ENCODE measurements around the gene PDLIM4.
A peak's percentile ranks its signal among the peaks of the same experiment; 100 is the strongest.

PDLIM4 gene

DNA sequence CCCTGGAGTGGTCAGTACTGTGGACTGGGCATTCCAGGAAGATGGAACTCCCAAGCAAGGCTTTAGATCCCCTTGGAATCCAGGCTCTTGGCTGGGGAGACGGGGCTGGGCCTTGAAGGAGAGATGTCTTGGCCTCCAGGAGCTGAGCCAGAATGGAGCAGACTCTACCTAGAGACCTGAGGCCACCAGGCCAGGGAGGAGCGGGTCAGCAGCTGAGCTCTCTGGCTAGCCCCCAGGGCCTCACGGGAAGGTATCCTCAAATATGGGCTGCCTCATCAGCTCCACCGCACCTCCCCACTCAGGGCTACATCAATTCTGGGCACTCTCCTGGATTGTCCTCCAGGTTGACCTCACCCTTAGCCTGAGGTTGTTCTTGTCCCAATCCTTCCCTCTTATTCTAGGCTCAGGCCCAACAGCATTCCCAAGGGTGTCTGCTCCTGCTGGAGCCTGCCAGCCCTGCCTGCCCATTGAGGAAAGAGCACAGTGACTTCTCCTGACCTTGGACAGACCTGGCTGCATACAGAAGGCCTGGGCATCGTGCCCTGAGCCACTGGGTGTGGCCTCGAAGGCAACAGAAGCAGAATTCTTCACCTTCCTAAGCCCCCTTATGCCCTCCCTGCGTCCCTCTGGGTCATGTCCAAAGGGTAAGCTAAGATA, 3.0 kb upstream of the PDLIM4 start:
- FAIRE-seq, result no peak

DNA sequence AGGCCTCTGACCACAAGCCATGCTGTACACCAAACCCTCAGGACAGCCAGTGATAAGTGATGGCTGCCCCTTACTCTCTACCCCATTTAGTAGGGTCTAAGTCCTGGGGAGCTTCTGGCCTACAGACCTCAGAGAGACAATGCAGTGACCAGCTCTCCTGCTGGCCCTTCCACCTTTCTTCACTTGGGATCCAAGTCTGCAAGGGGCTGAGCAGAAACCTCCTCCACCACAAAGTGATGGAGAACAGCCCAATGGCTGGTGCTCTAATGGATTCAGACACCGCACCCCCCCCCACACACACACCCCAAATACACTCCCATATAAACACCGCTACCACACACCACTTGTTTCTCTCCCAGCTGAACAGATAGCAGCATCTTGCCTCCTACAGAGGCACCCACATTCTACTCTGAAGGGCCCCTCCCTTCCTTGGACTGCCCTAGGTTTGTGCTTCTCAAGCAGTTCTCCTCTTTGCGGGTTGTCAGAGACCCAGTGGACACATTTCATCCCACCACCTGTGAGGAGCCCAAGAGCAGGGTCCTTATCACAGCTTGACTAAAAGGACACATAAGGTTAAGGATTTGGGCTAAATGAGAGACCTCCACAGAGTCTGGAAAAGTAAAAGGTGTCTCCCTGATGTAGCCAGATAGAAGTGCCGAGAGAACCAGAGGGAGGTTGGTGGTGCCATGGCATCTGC, 1.3 kb upstream of the PDLIM4 start:
- no peak for FAIRE-seq

DNA sequence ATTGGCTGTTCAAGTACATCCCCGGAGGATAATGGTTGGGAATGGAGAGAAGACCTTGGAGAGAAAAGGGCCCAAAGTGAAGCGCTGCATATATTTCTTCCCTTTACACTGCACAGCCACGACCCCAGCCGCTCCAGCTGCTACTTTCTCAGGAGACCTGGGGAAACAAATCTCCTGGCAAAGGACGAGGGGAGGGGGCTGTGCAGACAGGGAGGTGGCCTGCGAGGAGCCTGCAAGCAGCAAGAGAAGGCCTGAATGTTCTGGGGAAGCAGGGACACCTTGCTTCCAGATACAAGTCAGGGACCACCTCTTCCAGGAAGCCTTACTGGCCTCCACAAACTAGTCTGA, 739 bp upstream of the PDLIM4 start:
- no peak for FAIRE-seq

DNA sequence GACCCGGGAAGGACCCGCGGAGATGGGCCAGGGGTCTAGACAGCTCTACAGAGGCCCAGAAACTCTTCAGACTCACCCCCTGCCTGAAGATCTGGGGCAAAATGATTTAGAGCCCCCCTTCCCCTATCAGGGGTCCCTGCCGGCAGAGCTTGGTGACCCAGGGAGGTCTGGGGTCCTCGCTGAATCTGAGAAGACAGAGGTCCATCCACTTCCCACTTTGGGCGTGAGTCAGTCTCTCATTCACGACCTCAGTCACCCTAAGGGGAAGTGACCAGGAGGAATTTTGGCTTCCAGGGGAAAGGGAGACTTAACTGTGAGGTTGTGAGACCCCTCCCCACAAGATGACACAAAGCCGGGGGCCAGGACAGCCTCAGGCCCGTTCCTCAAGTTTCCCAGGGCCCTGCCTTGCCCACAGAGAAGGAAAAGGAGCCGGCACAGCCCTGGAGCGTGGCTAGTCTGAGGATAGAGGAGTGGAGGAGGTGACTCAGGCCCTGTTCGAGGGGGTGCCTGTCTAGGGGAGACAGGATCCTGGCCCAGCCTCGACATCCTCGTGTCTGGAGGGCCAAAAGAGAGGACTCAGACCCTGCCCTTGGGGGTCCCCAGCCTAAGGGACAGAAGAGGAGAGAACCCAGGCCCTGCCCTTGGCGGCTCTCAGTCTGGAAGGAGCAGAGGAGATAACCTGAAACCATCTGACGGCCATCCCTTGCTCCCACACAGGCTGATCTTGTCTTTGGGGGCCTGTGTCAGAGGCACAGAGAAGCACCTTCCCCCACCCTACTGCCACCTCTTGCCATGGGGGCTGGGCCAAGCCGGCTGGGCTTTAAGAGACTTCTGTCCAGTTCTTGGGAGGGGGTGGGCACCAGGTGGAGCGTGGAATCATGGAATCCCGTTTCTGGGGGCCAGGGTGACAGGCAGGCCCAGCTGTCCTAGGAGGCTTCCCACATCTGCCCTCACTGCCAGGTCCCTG, 889 bp downstream of the PDLIM4 start:
- no peak for FAIRE-seq

DNA sequence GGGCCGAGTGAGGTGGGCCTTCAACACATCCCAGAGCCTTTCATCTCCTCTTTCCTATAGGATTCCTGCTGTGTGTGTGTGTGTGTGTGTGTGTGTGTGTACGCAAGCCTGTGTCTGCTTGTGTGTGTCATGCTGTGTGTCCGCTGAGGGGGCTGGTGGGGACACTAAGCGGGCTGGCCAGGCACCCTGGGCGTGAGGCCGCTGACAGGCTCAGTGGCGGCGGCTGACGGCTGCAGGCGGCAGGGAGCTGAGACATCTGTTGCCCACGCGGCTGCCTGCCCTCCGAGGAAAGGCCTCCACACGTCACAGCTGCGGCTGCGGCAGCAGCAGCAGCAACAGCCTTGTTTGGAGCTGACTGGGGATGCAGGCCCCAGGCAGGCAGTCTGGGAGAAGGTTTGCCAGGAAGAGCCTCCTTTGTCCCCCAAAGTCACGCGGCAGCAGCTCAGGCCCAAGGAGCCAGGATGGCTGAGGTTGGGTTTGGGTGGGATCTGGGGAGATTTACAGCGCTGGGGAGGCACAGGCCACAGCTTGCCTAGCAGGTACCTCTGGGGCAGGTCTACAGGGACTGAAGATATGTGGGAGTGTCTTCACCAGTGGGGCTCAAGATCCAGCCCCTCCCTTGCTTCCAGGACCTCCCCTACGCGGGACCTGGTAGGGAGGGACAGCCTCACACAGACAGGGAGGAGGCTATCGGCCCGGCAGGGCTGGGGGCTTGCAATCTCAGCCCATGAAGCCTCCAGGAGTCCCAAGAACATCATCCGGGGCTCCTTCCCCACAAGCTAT, 1.8 kb downstream of the PDLIM4 start:
- FAIRE-seq, result no peak

DNA sequence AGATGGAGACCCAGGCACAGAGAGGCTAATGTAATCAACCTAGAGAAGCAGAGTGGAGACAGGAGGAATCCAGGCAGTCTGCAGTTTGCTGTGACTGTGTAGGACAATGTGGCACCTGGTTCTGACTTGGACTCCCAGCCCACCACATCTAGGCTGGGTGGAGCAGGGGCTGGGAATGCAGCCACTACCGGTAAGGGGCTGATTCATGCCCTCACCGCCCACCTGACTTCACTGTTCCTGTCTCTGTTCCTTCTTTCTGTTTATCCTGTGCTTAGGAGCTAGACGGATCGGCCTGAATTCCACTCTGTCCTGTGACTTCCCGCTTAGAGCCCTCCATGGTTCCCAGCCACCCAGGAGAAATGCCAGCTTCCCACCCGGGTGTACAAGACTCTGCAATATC, 2.6 kb downstream of the PDLIM4 start:
- FAIRE-seq, result no peak

DNA sequence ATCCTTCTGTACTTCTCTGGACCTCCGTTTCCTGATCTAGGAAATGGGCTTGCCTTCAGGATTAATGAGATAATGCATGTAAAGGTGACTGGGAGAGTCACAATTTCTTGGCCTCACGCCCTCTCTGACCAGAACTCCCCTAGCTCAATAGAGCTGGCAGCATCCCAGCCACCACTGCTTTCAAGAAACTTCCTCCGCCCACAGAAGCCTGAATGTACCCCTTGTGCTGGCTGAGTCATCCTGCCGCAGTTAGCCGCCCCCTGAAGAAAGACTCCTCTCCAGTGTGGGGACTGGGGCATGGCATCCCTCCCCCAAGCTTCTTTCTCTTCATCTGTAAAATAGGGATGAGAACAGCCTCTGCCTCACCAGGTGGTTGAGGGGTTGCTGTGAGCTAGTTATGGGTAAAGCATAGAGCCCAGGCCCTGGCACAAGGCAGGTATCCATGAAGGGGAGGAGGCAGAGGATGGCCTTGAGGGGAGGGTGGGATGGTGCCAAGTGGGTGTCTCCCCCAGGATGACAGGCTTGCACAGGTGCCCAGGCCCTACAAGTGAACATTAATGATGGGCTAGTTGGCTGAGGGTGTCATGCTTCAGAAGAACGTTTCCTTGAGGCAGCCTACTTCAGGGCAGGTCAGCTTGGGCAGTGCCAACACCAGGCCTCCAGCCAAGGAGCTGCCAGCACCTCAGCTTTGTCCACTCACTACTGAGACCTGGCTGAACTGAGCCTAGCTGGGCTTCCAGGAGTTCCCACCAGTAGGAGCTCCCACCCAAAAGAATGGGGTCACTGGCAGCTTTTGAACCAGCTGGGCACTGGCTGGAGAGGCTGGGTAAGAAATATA, 3.4 kb downstream of the PDLIM4 start:
- no peak for FAIRE-seq

DNA sequence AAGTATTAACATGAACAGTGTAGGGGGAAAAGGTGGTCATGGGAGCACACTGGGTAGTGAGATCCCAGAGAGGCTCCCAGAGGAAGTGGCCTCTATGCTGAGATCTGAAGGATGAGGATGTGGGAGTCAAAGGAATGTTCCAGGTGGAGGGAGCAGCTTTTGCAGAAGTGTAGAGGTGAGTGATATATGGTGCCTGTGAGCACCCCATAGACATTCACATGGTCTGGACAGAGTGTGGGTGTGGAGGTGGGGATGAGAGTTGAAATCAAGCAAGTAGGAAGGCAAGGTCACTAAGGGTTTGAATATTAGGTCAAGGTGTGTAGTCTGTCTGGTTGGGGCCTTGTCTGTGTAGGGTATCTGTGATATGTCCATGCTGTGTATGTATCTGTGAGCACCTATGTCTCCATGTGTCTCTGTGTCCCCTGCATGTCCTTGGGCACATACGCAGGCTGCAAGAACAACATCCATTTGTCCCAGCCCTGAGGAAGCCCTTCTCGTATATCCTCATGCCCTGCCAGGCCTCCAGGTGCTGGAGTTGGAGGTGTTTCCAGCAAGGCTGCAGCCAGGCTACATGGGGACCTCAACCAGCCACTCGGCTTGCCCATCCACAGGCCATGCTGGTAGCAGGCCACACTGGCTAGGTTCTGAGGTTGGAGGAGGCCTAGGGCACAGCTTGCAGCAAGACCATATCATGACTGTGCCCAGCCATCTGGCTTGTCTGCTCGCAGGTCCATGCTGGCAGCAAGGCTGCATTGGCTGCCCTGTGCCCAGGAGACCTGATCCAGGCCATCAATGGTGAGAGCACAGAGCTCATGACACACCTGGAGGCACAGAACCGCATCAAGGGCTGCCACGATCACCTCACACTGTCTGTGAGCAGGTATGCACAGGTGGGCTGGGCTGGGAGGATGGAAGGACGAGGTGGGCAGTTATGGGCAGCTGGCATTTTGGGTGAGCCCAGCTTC, 4.7 kb downstream of the PDLIM4 start:
- no peak for FAIRE-seq

DNA sequence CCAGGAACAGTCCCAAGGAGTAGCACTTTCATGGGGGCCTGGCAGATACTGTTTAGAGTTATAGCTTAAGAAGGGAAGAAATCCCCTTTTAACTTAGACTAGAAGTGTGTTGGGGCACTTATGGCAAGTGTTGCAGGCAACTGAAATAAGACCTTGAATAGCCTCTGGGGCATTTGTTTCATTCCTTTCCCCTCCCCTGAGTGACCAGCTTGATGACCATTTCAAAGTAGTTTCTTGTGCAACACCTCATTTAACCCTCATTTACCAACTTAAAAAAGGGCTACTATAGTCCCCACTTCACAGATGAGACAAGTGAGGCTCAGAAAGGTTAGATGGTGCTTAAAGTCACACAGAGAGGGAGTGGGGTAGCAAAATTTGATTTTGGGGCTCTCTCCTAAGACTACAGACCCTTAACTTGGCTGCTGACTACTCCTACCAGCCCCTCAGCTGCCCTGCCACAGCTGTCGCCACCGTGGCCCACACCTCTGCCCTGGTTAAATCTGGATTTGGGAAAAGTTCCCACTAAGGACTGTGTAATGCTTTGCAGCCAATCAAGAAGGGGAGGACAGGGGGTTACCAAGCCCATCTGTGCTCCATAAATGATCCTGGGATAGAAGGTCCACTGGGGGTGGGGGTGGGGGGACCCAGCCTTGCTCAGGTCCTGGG, 5.5 kb downstream of the PDLIM4 start:
- no peak for FAIRE-seq

DNA sequence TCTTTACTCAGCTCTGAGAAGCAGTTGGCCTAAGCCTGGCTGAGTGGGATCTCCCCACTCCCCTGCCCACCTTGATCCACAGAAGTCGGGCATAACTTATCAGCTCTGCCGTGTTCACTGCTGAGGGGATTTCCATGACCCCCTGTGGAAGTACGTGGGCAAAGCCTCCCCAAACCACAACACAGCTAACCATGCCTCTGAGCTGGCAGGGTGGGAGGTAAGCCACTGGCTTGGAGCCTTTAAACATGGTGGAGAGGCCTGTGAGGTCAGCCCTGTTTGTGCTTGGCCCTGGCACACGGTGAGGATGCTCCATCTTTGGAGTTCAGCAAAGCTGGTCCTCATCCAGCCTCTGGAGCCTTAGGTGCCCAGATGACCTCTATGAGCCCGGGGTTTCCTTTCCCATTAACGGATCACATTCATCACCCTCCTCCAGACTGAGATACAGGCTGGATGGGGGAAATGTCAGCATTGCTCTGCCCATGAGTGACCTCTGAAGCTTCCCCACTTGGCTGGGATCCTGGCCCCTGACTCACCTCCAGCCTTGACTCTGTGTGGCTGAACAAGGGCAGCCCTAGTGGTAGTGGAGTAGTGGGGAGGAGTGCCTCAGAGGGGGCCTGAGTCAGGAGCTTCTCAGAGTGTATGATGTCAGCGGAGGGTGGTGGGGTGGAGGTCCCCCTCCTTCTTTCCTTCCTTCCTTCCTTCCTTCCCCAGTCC, 6.2 kb downstream of the PDLIM4 start:
- no peak for FAIRE-seq

DNA sequence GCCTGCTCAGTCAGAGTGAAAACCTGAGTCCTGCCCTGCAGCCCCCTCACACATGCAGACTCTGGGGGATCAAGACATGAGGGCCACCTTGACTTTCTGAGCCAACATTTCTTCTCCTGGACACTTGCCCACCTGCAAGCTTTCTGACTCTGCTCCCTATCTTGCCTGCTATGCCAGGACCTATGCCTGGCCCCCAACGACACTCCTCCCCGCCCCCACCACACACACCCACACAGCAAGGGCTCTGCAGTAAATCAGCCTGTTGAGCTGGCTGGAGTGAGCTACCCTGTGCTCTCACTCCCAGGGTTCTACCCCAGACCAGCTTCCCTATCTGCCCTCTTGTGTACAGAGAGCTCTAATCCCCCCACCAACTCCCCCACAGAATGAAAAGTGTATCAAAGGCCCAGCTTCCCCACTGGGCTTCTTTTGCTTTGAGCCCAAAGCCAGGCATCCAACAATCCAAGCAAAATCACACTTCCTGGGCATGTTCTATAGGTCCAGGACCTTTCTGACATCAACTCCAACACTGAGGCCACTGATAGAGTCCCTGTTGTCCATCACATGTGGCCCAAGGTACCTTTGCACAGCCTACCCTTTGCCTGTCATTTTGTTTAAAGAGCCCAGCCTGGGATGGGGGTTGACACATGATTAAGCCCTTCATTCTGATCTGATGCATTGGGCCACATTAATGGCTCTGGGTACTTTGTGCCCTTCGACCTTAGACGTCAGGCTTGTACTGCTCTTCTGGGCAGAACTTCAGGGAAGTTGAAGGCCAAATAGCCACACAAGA, 7.2 kb downstream of the PDLIM4 start:
- no peak for FAIRE-seq

DNA sequence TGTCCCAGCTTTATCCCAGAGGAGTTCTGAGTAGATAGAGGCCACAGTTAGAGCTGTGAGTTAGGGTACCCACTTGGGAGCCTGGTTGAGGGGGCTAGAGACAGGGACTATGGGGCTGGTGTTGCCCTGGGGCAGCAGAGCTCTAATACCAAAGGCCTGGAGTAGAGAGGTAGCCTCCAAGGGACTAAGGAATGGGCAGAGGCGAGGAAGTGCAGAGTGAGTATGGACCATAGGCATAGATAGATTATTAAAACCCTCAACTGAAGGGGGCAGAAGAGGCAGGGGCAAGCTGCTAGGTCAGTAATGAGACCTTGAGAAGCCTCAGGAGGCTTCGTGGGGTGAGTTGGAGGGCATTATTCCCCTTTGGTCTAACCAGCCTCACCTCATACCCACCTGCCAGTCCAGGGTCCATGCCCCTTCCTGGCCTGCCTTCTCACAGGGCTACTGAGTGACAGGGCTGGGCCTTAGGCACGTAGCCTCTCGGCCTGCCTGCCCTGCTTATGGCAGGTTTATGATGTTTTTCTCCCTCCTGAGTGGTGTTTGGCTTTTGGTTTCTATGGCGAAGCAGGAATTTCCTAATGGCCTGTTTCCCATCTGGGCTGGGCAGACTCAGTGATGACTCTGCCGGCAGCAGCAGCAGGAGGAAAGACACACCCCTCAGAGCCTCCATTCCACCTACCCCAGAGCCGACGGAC, 8.0 kb downstream of the PDLIM4 start:
- FAIRE-seq, result peak; percentile 75

DNA sequence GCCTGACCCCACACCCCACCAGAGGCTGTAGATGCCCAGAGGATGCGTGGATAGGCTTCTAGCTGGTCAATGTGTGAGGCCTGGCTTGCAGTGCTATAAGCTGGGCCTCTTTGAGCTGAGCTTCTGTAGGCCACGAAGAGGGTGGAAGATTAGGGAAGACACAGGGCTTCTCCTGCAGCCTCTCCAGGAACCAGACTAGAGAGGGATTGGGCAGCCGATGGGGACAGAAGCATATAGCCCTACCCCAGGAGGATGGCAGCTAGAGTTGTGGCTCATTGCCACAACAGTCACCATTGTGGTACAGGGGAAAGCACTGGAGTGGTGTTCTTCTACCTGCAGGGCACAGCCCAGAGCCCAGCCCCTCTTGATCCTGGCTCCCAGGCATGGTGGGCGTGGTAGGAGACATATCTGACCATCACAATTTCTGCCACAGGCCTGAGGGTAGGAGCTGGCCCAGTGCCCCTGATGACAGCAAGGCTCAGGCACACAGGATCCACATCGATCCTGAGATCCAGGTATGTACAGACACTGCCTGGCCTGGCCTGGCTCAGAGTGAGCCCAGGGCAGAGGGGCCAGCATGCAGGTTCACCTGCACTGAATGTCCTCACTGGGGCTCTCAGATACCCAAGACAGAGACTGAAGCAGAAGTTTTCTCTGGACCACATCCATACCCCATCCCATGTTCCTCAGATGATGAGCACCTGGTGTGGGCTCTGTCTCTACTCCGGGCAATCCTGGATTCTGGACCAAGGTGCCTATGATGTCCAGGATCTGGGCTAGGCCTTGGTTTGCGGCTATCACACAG, 8.7 kb downstream of the PDLIM4 start:
- FAIRE-seq, result no peak

DNA sequence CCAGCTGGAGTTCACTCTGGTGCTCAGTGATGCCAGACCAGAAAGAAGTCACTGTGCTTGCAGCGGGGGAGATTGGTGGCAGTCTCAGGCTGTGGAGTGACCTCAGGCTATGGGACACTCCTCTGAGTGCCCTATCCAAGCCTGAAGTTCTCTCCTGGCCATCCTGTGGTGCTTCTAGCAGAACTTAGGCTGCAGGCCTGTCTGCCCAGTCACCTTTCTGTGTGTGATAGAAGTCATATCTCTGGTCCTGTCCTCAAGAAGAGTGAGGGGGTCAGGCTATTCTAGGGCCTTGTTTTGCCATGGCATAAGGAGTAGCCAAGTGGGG, 9.3 kb downstream of the PDLIM4 start:
- no peak for FAIRE-seq

DNA sequence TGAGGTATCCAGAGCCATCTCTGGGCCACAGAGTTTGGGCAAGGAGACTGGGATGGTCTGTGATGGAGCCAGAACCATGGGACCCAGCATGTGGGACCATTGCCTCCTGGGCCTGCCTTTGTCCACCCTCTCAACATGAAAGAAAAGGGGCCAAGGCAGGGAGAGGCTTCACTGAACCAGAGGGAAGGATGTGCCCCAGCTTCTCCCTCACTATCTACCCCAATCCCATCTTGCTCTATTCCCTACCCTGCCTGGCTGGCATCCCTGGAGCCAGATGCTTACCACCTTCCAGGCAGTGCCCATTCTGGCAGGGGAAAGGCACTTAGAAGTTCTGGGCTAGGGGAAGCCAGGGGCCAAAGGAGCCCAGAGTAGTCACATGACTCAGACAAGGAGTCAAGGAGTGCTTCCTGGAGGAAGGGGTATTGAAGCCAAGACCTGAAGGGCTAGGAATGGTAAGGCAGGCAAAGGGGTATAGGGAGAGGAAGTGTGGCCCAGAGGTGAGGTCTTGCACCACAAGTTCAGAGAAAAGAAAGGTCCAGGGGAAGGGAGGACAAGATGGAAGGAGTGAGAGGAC, 9.8 kb downstream of the PDLIM4 start:
- no peak for FAIRE-seq

DNA sequence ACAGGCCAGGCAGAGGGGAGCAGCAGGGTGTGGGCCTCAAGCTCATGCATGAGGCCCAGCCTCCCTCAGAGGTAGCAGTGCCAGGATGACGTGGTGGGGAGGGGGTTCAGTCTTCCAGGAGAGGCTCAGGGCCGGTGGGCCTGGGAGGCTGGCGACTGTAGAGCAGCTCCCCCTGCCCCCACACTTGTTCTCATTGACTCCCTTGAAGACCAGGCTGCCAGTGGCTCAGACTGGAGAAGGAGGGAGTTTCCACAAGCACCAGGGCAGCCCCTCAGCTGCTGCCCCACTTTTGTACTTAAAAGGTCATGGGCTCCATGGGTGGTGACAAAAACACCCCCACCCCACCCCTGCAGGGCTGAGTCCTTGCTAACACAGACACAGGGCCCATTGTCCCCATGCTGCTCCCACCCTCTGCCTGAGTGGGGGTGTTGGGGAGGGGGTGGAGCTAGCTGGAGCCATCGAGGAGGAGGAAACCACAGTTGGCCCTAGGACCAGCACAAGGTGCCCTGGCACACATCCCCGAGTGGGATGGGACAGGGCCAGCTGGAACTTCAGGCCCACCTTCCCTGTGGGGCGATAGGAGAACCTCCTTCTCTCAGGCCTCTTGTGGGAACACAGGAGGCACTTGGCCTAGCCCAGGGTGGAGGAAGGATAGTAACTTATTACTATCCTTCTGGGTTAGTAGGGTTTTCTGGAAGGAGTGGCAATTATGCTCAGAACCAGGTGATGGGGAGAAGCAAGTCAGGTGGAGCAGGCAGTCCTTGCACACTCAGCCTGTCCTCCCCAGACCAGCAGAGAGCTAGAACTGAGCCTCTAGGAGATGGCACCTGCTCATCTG, 10.7 kb downstream of the PDLIM4 start:
- FAIRE-seq, result no peak
